ENCODE results near the gene TMEM108.

TMEM108 gene

DNA sequence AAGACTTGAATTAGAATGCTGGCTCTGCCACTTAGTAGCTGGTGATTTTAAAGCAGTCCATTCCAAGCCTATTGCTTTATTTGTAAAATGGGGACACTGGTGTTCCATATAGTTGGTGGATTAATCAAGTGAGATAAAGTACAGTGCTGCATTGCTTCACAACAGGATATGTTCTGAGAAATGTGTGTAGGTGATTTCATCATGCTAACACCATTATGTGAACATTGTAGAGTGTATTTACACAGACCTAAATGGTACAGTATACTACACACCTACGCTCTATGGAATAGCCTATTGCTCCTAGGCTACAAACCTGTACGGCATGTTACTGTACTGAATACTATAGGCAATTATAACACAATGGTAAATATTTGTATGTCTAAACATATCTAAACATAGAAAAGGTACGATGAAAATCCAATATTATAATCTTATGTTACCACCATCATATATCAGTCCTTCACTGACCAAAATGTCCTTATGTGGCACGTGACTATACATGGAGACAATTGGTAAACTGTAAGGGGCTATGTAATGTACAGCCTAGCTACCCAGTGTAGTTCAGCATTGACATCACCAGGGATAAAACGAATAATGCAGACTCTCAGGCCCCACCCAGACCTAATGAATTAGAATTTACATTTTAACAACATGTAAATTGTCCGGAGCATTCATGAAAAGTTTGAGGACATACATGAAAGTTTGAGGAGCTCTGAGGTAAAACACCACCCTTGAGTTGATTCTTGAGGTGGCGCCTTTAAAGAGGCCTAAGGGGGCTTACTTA, 240.3 kb downstream of the TMEM108 start:
- Histone ChIP-seq H3K36me3 (ENCODE audit: insufficient read depth, insufficient read length, low read length) (no peaks in the 10 kb centered on the region), H3K27me3 (ENCODE audit: insufficient read depth, insufficient read length) (no peaks in the 10 kb centered on the region), H3K4me3 (ENCODE audit: insufficient read length, low read depth) (no peak overlapping the region), H3K4me1 (ENCODE audit: insufficient read depth, insufficient read length) (no peaks in the 10 kb centered on the region), H3K9me3 (ENCODE audit: insufficient read depth, low read length) (no peaks in the 10 kb centered on the region), H3K9ac (ENCODE audit: insufficient read length, low read depth) (no peak overlapping the region)
- DNase-seq (ENCODE audit: low read depth, low spot score), result no peak
- TF ChIP-seq YY1 (IDR thresholded peaks at IDR 0.05; ENCODE audit: insufficient read depth, insufficient read length) (no peak), SUZ12 (IDR thresholded peaks at IDR 0.05; ENCODE audit: extremely low read depth, insufficient read depth, insufficient read length) (no peak), ZNF274 (IDR thresholded peaks at IDR 0.05; ENCODE audit: low read depth, low read length) (no peak)

DNA sequence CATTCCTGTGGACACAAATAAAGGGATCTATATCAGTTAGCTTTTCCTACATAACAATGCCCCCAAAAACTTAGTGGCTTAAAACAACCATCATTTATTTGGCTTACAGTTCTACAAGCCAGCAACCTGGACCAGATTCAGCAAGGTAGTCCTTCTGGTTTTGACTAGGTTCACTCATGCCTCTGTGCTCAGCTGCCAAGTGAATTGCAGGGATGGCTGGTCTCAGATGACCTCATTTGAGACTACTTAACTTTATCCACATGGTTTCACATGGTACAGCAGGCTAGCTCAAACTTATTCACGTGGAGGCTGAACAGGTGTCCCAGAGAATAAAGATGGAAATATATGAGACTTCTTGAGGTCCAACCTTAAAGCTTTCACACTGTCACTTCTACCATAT, 242.4 kb downstream of the TMEM108 start:
- Histone ChIP-seq H3K9me3 (ENCODE audit: insufficient read depth, low read length) (no peaks in the 10 kb centered on the region), H3K27me3 (ENCODE audit: insufficient read depth, insufficient read length) (no peaks in the 10 kb centered on the region), H3K4me1 (ENCODE audit: insufficient read depth, insufficient read length) (no peaks in the 10 kb centered on the region), H3K9ac (ENCODE audit: insufficient read length, low read depth) (no peak overlapping the region), H3K36me3 (ENCODE audit: insufficient read depth, insufficient read length, low read length) (no peaks in the 10 kb centered on the region), H3K4me3 (ENCODE audit: insufficient read length, low read depth) (no peak overlapping the region)
- TF ChIP-seq SUZ12 (IDR thresholded peaks at IDR 0.05; ENCODE audit: extremely low read depth, insufficient read depth, insufficient read length) (no peak), YY1 (IDR thresholded peaks at IDR 0.05; ENCODE audit: insufficient read depth, insufficient read length) (no peak), ZNF274 (IDR thresholded peaks at IDR 0.05; ENCODE audit: low read depth, low read length) (no peak)
- no peak for DNase-seq (ENCODE audit: low read depth, low spot score)

- Histone ChIP-seq H3K4me1 (ENCODE audit: insufficient read depth, insufficient read length) (no peaks in the 10 kb centered on the region), H3K9ac (ENCODE audit: insufficient read length, low read depth) (no peak overlapping the region), H3K27me3 (ENCODE audit: insufficient read depth, insufficient read length) (no peaks in the 10 kb centered on the region), H3K4me3 (ENCODE audit: insufficient read length, low read depth) (no peak overlapping the region), H3K9me3 (ENCODE audit: insufficient read depth, low read length) (no peaks in the 10 kb centered on the region), H3K36me3 (ENCODE audit: insufficient read depth, insufficient read length, low read length) (no peaks in the 10 kb centered on the region)
- no peak for DNase-seq (ENCODE audit: low read depth, low spot score)
- TF ChIP-seq YY1 (IDR thresholded peaks at IDR 0.05; ENCODE audit: insufficient read depth, insufficient read length), result no peak
- no peak for TF ChIP-seq SUZ12 (IDR thresholded peaks at IDR 0.05; ENCODE audit: extremely low read depth, insufficient read depth, insufficient read length)
- no peak for TF ChIP-seq ZNF274 (IDR thresholded peaks at IDR 0.05; ENCODE audit: low read depth, low read length)
Measured at GRCh38 chr3:133282236-133282635, 244.0 kb downstream of the TMEM108 start.

DNA sequence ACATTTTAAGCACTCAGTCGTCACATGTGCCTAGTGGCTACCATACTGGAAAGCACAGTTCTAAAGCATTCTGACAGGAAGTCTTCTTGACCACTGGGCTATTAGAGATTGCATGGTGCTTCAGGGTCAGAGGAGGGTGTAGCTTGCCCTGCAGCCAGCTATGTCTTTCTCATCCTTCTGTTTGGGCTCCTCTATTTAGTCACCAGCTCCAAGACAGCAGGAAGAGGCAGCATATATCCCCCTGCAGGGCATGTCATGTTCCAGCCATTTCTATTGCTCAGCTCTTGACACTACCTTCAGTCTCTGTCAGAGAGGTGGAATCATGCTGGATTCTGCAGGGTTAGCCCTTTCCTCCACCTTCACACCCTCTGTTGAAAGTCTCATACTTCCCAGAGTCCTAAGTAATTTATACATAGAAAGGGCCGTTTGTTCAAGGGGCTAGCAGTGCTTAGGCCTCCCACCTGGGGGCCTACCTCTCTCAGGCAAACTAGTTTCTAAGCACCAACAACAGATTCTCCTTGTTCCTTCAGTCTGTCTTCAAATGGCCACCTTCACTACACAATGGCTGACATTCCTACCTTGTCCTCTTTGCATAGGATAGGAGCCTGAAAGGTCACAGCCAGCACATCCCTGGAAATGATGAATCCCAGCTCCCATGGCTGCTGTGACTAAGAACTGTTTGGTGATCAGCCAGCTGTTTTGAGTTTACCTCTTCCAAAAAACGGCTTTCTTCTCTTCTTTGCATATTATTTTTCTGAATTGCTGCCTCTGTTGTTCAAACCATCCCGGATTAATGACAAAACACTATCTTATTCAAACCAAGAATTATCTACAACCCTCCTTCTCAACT, 246.0 kb downstream of the TMEM108 start:
- no peak overlapping the region for H3K9ac ChIP-seq (ENCODE audit: insufficient read length, low read depth)
- H3K4me3 ChIP-seq (ENCODE audit: insufficient read length, low read depth), result no peak overlapping the region

DNA sequence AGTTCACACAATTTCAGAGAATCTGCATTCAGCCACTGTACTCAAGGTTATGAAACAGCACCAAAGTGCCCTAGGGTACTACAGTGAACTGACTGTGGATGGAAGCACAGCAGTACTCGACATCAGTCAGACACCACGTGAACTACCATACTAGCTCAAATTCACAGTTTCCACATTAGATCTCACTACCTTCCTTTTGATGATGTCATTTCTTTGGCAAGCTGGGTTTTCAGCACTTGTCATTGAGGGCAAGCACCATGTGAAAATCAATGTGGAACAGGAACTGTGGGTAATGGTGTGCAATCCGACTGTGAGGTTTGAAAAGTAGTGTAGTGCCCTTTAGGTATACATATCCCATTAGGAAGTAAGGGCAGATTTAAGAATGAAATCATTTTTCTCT, 251.1 kb downstream of the TMEM108 start:
- H3K9ac ChIP-seq (ENCODE audit: insufficient read length, low read depth), result no peak overlapping the region
- no peaks in the 10 kb centered on the region for H3K4me1 ChIP-seq (ENCODE audit: insufficient read depth, insufficient read length)
- H3K9me3 ChIP-seq (ENCODE audit: insufficient read depth, low read length), result no peaks in the 10 kb centered on the region
- DNase-seq (ENCODE audit: low read depth, low spot score), result no peak
- H3K36me3 ChIP-seq (ENCODE audit: insufficient read depth, insufficient read length, low read length), result no peaks in the 10 kb centered on the region
- H3K4me3 ChIP-seq (ENCODE audit: insufficient read length, low read depth), result no peak overlapping the region
- H3K27me3 ChIP-seq (ENCODE audit: insufficient read depth, insufficient read length), result no peaks in the 10 kb centered on the region
- TF ChIP-seq SUZ12 (IDR thresholded peaks at IDR 0.05; ENCODE audit: extremely low read depth, insufficient read depth, insufficient read length) (no peak), ZNF274 (IDR thresholded peaks at IDR 0.05; ENCODE audit: low read depth, low read length) (no peak), YY1 (IDR thresholded peaks at IDR 0.05; ENCODE audit: insufficient read depth, insufficient read length) (no peak)

More for the DNA sequence above, 246.0 kb downstream of the TMEM108 start:
- peak; percentile 66 for DNase-seq (ENCODE audit: low read depth, low spot score)
- Histone ChIP-seq H3K27me3 (ENCODE audit: insufficient read depth, insufficient read length) (no peaks in the 10 kb centered on the region), H3K4me1 (ENCODE audit: insufficient read depth, insufficient read length) (no peaks in the 10 kb centered on the region), H3K36me3 (ENCODE audit: insufficient read depth, insufficient read length, low read length) (no peaks in the 10 kb centered on the region), H3K9me3 (ENCODE audit: insufficient read depth, low read length) (no peaks in the 10 kb centered on the region)
- peak; percentile 63 for TF ChIP-seq YY1 (IDR thresholded peaks at IDR 0.05; ENCODE audit: insufficient read depth, insufficient read length)
- TF ChIP-seq ZNF274 (IDR thresholded peaks at IDR 0.05; ENCODE audit: low read depth, low read length), result no peak

DNA sequence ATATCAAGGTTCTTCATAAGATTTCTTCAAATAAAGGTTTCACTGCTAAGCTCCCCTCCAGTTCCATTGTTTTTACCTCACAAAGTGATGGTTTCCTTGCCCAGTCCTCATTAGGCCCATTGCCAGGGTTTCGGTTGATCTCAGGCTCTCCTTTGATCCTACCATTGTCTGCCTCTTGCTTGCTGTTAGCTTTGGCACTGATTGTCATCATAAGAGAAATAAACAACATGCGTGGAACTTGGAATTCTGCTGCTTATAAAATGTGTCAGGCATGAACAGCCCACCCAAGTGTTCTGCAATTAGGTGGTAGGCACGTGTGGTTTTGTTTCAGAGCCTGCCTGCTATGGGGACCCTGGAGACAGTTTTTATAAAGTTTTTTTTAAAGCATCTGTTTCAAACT, 254.1 kb downstream of the TMEM108 start:
- no peak for TF ChIP-seq ZNF274 (IDR thresholded peaks at IDR 0.05; ENCODE audit: low read depth, low read length)
- TF ChIP-seq SUZ12 (IDR thresholded peaks at IDR 0.05; ENCODE audit: extremely low read depth, insufficient read depth, insufficient read length), result no peak
- no peak for TF ChIP-seq YY1 (IDR thresholded peaks at IDR 0.05; ENCODE audit: insufficient read depth, insufficient read length)
- no peak overlapping the region for H3K9ac ChIP-seq (ENCODE audit: insufficient read length, low read depth)
- no peaks in the 10 kb centered on the region for H3K9me3 ChIP-seq (ENCODE audit: insufficient read depth, low read length)
- no peaks in the 10 kb centered on the region for H3K36me3 ChIP-seq (ENCODE audit: insufficient read depth, insufficient read length, low read length)
- no peak overlapping the region for H3K4me3 ChIP-seq (ENCODE audit: insufficient read length, low read depth)
- no peaks in the 10 kb centered on the region for H3K4me1 ChIP-seq (ENCODE audit: insufficient read depth, insufficient read length)
- H3K27me3 ChIP-seq (ENCODE audit: insufficient read depth, insufficient read length), result no peaks in the 10 kb centered on the region
- DNase-seq (ENCODE audit: low read depth, low spot score), result no peak

All from NT2/D1 (cell line).